ENCODE results near the gene PFN3. TPM values are rescaled to one million over a fixed set of nuclear protein-coding genes. Genes with fewer than 3 reads are reported as not detected.

PFN3 gene
- total and polyA plus RNA-seq, 2 experiments from 2014 or later, result not detected

DNA sequence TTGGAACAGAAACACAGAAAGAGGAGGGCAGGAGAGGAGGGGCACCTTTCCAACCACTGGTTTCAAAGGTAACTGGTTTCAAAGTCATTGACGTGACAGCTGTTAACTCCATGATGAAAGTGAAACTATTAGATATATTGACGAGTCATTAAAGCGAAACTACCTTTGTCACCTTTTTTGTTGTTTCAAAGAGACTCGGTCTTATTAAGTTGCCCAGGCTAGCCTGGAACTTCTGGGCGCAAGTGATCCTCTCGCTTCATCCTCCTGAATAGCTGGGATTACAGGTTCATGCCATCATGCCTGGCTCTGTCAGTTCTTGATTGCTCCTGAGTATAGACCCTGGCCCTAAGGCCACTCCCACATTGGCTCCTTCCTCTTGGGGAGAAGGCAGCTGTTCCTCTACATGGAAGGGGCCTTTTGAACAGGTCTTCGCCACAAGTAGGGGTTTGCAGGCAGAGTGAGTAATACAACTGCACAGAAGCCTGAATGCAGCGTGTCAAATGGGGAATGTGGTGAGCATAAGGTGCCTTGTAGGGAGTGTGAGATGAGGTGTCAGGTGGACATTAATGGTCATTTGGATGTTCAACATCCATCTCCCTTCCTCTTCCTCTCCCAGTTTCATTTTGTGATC is 12.3 kb upstream of the PFN3 start:
- H3K27ac ChIP-seq, result no peak overlapping the region
- H3K36me3 ChIP-seq, result no peaks in the 10 kb centered on the region
- no peak for DNase-seq (ENCODE audit: low read depth in 1 of 2, low spot score in 1 of 2)
- peaks cover 17% of the 10 kb centered on the region for H3K27me3 ChIP-seq
- H3K4me3 ChIP-seq, result no peak overlapping the region
- TF ChIP-seq, protein P1, sequence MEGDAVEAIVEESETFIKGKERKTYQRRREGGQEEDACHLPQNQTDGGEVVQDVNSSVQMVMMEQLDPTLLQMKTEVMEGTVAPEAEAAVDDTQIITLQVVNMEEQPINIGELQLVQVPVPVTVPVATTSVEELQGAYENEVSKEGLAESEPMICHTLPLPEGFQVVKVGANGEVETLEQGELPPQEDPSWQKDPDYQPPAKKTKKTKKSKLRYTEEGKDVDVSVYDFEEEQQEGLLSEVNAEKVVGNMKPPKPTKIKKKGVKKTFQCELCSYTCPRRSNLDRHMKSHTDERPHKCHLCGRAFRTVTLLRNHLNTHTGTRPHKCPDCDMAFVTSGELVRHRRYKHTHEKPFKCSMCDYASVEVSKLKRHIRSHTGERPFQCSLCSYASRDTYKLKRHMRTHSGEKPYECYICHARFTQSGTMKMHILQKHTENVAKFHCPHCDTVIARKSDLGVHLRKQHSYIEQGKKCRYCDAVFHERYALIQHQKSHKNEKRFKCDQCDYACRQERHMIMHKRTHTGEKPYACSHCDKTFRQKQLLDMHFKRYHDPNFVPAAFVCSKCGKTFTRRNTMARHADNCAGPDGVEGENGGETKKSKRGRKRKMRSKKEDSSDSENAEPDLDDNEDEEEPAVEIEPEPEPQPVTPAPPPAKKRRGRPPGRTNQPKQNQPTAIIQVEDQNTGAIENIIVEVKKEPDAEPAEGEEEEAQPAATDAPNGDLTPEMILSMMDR (IDR thresholded peaks at IDR 0.05; ENCODE audit: low read depth, low read length), result no peak
- H3K4me1 ChIP-seq (ENCODE audit: low read depth), result no peaks in the 10 kb centered on the region
- H3K9me3 ChIP-seq (ENCODE audit: low read depth), result no peaks in the 10 kb centered on the region

GRCh38 chr5:177410575-177410974 is 10.1 kb upstream of the PFN3 start:
- H3K27me3 ChIP-seq, result peaks cover 37% of the 10 kb centered on the region
- DNase-seq (ENCODE audit: low read depth in 1 of 2, low spot score in 1 of 2), result no peak
- H3K36me3 ChIP-seq, result no peaks in the 10 kb centered on the region
- no peaks in the 10 kb centered on the region for H3K9me3 ChIP-seq (ENCODE audit: low read depth)
- no peaks in the 10 kb centered on the region for H3K4me1 ChIP-seq (ENCODE audit: low read depth)
- no peak overlapping the region for H3K27ac ChIP-seq
- TF ChIP-seq, protein P1 (IDR thresholded peaks at IDR 0.05; ENCODE audit: low read depth, low read length), result no peak
- no peak overlapping the region for H3K4me3 ChIP-seq

DNA sequence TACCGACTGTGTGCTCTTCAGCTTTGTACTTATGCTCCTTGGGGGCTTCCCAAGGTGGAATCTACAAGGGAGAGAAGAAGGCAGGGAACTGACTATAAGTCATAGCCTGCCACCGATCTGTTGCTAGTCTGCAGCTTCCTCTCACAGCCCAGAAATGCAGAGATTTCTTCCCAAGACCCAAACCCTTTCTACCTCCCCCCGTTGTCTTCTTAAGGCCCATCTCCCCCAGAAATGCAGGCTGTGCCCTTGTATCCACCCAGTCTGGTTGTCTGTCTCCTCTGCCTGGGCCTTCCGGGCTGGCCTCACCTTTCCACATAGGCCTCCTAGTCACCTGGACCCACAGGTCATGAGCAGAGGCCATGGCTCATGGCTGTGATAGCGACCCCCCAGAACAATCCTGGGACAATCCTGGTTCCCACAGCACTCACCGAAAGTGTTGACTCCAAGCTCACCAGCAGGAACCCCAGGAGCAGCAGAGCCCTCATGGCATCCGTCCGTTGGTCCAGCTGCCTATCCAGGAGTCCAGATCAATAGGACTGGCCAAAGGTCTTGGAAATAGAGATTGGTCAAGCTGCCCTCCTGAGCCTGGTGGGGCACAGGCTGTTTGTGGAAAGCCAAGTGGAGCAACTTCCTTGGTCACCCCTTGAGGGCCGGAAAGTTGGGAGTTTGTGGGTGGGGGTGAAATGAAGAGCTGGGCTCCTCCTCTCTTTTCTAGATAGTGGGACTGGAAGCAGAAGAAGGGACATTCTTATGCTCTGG is 8.8 kb upstream of the PFN3 start, which contains the start of gene F12:
F12 (minus strand) TSS at position 522 of the 759 bp plus-strand sequence; CDS start at position 485, 37 bp downstream.
- H3K27ac ChIP-seq, result no peak within 1 kb of the TSS
- H3K27me3 ChIP-seq, result peaks cover 50% of the 10 kb centered on the region
- H3K9me3 ChIP-seq (ENCODE audit: low read depth), result no peaks in the 10 kb centered on the region
- no peaks in the 10 kb centered on the region for H3K36me3 ChIP-seq
- H3K4me3 ChIP-seq, result no peak within 1 kb of the TSS
- no peak for DNase-seq (ENCODE audit: low read depth in 1 of 2, low spot score in 1 of 2)
- no peaks in the 10 kb centered on the region for H3K4me1 ChIP-seq (ENCODE audit: low read depth)
- TF ChIP-seq, protein P1 (IDR thresholded peaks at IDR 0.05; ENCODE audit: low read depth, low read length), result no peak

DNA sequence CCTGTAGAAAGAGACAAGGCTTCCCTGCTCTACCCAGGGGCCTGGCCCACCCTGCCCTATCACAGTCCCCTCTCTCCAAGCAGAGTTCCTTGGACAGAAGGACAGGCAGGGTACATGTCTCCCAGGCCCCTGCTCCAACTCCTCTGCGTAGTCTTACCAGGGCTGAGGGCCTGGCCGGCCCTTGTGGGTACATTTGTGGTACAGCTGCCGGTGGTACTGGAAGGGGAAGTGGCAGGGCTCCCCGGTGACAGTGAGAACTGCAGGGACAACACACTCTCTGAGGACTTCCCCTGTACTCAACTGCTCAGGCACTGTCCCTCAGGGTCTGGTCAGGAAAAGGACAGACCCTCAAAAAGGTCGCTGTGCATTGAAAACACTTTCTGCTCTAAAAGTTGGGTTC is 5.3 kb upstream of the PFN3 start:
- Histone ChIP-seq H3K27me3 (peaks cover 83% of the 10 kb centered on the region), H3K4me3 (no peak overlapping the region), H3K36me3 (no peaks in the 10 kb centered on the region), H3K27ac (no peak overlapping the region), H3K4me1 (ENCODE audit: low read depth) (no peaks in the 10 kb centered on the region), H3K9me3 (ENCODE audit: low read depth) (no peaks in the 10 kb centered on the region)
- TF ChIP-seq, protein P1 (IDR thresholded peaks at IDR 0.05; ENCODE audit: low read depth, low read length), result no peak
- no peak for DNase-seq (ENCODE audit: low read depth in 1 of 2, low spot score in 1 of 2)

DNA sequence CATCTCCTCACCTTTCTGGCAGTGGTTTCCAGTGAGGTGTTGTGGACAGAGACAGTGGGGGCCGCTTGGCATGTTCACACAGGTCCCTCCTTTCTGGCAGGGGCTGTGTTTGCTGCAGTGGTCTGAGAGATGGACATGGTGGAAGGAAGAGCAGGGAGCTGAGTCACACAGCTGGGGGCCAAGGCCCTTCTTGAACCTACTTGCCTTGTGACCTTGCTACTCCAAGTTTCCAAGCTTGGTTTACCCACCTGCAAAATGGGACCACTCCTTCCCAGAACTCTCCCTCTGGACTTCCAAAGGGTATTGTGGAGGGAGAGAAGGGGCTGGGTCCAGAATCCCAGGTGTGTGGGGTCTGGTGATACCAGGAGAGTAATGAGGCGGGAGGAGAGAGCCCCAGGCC is 4.9 kb upstream of the PFN3 start:
- H3K9me3 ChIP-seq (ENCODE audit: low read depth), result no peaks in the 10 kb centered on the region
- H3K4me1 ChIP-seq (ENCODE audit: low read depth), result no peaks in the 10 kb centered on the region
- no peak overlapping the region for H3K27ac ChIP-seq
- H3K4me3 ChIP-seq, result no peak overlapping the region
- H3K27me3 ChIP-seq, result peaks cover 86% of the 10 kb centered on the region
- TF ChIP-seq, protein P1 (IDR thresholded peaks at IDR 0.05; ENCODE audit: low read depth, low read length), result no peak
- H3K36me3 ChIP-seq, result no peaks in the 10 kb centered on the region
- DNase-seq (ENCODE audit: low read depth in 1 of 2, low spot score in 1 of 2), result no peak

Measured in cardiac muscle cell (in vitro differentiated cells and primary cell).